GM18951 (cell line): ENCODE results near the gene MINK1.

ENCODE experiments used
- POLR2A ChIP-seq: IDR thresholded peaks from 4 replicates; pipeline ENCODE4 v1.6.1; 2011; ENCODE audit warnings: mild to moderate bottlenecking; ENCODE audit not compliant: insufficient read length, insufficient read depth; ENCODE audit errors: extremely low read depth
- in situ Hi-C: fragments of 300-500 bp; cut with MboI; formaldehyde crosslinking; loops from one replicate; pipeline ENCODE4 v1.12.0; 2022; ENCODE audit warnings: low sequenced_read_pairs, mixed read lengths, inconsistent platforms; ENCODE audit not compliant: unreplicated experiment

Gene MINK1

DNA sequence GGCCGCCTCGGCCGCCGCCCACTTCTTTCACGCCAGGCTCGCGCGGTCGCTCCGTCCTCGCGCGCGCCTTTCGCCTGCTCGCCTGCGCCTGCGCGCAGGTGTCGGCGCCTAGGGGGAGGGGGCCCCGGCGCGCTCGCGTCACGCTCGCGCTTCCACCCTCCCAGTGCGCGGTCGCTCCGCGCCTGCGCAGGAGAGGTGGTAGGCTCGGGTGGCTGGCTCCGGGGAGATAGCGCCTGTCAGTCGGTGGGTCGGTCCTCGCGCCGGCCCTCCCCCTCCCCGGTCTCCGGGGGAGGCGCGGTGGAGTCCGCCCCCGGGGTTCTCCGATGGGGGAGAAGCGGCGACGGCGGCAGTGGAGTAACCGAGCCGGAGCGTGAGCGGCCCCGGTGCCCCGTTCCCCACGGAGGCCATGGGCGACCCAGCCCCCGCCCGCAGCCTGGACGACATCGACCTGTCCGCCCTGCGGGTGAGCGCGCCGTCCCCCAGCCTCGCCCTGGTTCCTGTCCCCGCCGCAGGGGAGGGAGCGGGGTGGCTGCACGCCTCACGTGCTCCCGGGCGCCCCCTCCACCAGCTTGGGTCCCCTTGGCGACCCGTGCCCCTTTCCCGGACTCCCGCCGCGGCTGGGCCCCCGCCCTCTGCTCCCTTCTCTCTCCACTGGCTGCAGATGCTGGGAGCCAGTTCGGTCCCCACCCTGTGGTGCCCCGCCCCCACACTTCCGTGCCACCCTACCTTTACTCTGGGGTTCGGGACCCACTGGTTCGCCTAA, at the start of gene MINK1:
TSS of gene MINK1 (plus strand) at position 163 of the 763 bp plus-strand sequence. CDS start at position 407, 244 bp downstream.
- in situ Hi-C loops: no loop called here
- peak; percentile 78 for TF ChIP-seq POLR2A

DNA sequence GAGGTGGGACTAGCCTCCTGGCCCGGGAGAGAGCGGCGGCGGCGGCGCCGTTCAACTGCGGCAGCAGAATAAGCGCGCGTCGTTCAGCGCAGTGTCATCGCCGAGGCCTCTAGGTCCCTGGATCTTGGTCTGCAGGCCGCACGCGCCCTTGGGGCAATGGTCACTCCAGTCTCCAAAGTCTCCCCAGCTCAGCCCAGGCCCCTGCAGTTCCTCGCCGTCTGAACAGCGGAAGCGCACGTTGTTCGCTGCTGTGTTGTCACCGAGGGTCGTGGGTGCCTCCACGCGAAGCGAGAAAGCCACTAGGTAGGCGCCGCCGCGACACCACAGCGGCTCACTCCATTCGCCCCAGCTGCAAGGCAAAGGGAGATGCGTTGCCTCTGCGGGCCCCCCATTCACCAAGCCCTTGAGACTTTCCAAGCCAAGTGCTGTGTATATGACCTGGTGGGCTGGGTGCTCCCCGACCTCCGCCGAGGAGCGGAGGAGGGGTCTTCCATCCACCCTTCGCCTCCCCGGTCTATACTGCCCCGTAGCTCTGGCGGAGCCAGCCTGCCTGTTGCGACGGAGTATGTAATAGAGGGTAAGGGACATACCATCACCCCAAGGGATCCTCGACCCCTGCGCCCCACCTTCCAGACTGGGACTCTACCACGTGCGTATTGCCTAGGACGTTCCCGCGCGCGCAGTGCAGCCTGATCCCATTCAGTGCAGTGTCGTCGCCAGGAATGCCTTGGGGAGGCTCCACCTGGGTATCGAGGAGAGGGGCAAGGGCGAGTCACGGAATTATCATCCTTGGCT, 47.6 kb upstream of the MINK1 start:
- no peak for TF ChIP-seq POLR2A
- in situ Hi-C loops: no loop called here

DNA sequence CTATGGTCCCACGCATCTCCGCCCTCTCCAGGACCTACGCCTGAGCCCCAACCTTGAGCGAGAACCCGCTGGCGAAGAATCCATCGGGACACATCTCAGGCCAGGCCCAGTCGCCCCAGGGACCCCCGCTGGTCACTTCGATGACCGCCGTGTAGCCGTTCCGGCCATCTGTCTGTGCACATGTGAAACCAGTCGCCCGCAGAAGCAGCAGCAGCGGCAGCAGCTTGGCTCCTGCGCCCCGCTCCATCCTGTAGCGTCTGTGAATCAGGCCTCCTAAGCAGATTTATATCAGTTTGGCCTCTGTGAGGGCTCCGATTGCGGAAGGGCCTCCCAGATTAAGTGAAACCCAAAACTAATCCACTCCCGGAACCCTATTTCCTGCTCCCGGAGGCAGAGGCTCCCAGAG, 47.0 kb upstream of the MINK1 start, which contains the start of gene VMO1:
TSS of gene VMO1 (minus strand) at position 259 of the 406 bp plus-strand sequence. CDS start at position 247, 12 bp downstream.
- in situ Hi-C loops: no loop called here
- no peak for TF ChIP-seq POLR2A

DNA sequence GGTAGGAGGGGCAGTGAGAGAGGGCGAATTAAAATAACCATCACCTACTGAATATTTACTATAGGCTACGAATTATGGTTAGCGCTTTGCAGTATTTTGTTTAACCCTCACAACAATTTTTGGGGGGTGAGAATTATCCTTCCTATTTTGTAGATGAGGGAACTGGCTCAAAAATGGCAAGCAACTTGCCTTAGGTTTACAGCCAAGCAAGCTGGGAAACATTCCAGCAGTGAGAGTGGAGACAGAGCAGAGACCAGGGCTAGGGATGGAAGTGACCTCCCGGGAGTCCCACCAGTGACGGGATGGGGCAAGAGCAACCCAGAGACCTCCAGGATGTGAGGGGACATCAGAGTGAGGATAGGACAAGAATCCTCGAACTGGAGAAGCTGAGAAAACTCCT, 46.6 kb upstream of the MINK1 start:
- in situ Hi-C loops: no loop called here
- no peak for TF ChIP-seq POLR2A

DNA sequence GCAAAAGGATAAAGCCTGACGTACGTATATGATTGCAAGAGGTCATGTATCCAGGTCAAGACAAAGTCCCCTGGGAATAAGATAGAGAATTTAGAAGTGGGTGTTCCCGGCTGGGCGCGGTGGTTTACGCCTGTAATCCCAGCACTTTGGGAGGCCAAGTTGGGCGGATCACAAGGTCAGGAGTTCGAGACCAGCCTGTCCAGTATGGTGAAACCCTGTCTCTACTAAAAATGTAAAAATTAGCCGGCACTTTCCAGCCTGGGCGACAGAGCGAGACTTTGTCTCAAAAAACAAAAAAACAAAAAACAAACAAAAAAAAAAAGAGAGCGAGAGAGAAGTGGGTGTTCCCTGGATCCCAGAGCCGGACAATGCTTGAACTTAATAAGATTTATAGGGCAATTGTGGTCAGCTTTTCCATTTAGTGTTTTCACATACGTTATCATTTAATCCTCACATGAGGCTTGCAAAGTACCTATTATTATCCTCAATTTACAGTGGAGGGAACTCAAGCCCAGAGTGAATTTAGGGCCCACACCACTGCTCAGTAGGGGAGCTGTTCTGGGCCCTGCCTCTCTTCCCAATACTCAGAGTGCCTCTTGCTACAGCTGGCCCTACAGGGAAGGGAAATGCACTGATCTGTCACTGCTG, 44.9 kb upstream of the MINK1 start:
- TF ChIP-seq POLR2A: no peak
- in situ Hi-C loops: no loop called here

- in situ Hi-C loops: no loop called here
- no peak for TF ChIP-seq POLR2A
Observed at GRCh38 chr17:4788807-4789700, 44.1 kb upstream of the MINK1 start, which contains the start of gene GLTPD2. Gene GLTPD2, plus strand, starts transcription at chr17:4788964. Its CDS starts 48 bp downstream, at chr17:4789012.

DNA sequence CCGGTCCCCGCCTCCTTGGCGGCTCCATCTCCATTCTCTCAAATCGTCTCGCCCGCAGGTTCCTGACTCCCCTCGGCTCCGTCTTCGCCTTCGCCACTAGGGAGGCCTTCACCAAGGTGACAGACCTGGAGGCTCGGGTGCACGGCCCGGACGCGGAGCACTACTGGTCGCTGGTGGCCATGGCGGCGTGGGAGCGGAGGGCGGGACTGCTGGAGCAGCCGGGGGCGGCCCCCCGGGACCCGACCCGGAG, 43.5 kb upstream of the MINK1 start:
- in situ Hi-C loops: no loop called here
- no peak for TF ChIP-seq POLR2A

GRCh38 chr17:4789951-4790704, 43.0 kb upstream of the MINK1 start:
- in situ Hi-C loops: no loop called here
- TF ChIP-seq POLR2A: peak; percentile 80

- no peak for TF ChIP-seq POLR2A
- in situ Hi-C loops: no loop called here
Observed at GRCh38 chr17:4790705-4791088, 42.4 kb upstream of the MINK1 start.

DNA sequence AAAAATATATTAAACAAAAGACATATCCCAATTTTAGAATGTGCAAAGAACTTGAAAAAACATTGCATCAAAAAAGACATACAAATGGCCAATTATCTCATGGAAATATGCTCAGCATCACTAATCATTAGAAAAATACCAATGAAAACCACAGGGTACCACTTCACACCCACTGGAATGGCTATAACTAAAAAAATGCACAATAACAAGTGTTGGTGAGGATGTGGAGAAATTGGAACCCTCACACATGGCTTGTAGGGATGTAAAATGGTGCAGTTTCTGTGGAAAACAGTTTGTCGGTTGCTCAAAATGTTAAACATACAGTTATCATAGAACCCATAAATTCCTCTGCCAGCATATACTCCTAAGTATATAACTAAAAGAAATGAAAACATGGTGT, 38.0 kb upstream of the MINK1 start:
- TF ChIP-seq POLR2A: no peak
- in situ Hi-C loops: no loop called here

DNA sequence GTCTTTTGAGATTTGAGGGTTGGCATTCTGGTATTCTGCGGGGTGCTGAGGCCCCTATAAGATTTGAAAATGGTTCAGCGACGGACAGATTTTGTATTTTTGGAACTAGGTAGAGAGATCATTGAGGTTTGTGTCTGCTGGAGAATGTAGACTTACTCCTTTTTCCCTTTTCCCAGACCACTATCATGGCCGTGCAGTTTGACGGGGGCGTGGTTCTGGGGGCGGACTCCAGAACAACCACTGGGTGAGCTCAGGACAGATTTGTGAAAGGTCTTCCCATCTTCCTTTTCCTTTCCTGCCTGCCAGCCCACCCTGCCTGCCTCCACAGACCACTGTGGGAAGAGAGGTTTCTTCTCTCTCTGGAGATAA, 36.6 kb upstream of the MINK1 start:
- in situ Hi-C loops: no loop called here
- no peak for TF ChIP-seq POLR2A
